ENCODE measurements around the gene JUNB.

JUNB gene

GRCh38 chr19:12785431-12786031 lies 5.8 kb upstream of the JUNB start:
- Histone ChIP-seq H3K27me3 (no peaks in the 10 kb centered on the region), H3K4me1 (ENCODE audit: control insufficient read depth in 1 of 2, insufficient read depth in 1 of 2, low read depth in 1 of 2, low read length in 1 of 2) (peaks cover 76 to 87% of the 10 kb centered on the region in 2 experiments), H3K4me3 (ENCODE audit: low read depth in 1 of 2, low read length in 1 of 2) (peak overlapping the region; percentile 49 to 99), H3K36me3 (no peaks in the 10 kb centered on the region), H3K27ac (peak overlapping the region; percentile 100), H3K9me3 (no peaks in the 10 kb centered on the region)
- peak; percentile 12 for TF ChIP-seq CTCF (IDR thresholded peaks at IDR 0.05)

- peak overlapping the region; percentile 100 for H3K27ac ChIP-seq
- H3K36me3 ChIP-seq = no peaks in the 10 kb centered on the region
- peaks cover 75 to 87% of the 10 kb centered on the region in 2 experiments for H3K4me1 ChIP-seq (ENCODE audit: control insufficient read depth in 1 of 2, insufficient read depth in 1 of 2, low read depth in 1 of 2, low read length in 1 of 2)
- H3K9me3 ChIP-seq = no peaks in the 10 kb centered on the region
- peak overlapping the region; percentile 49 to 99 for H3K4me3 ChIP-seq (ENCODE audit: low read depth in 1 of 2, low read length in 1 of 2)
- TF ChIP-seq CTCF (IDR thresholded peaks at IDR 0.05) = no peak
- H3K27me3 ChIP-seq = no peaks in the 10 kb centered on the region
Measured at GRCh38 chr19:12786141-12786870, 5.0 kb upstream of the JUNB start.

GRCh38 chr19:12786952-12787351 lies 4.3 kb upstream of the JUNB start:
- H3K36me3 ChIP-seq = no peaks in the 10 kb centered on the region
- no peaks in the 10 kb centered on the region for H3K27me3 ChIP-seq
- H3K4me1 ChIP-seq (ENCODE audit: control insufficient read depth in 1 of 2, insufficient read depth in 1 of 2, low read depth in 1 of 2, low read length in 1 of 2) = peaks cover 69 to 81% of the 10 kb centered on the region in 2 experiments
- peak overlapping the region; percentile 100 for H3K27ac ChIP-seq
- TF ChIP-seq CTCF (IDR thresholded peaks at IDR 0.05) = no peak
- H3K9me3 ChIP-seq = no peaks in the 10 kb centered on the region
- H3K4me3 ChIP-seq (ENCODE audit: low read depth in 1 of 2, low read length in 1 of 2) = peak overlapping the region; percentile 49 to 99

GRCh38 chr19:12787458-12787857 lies 3.8 kb upstream of the JUNB start:
- Histone ChIP-seq H3K9me3 (no peaks in the 10 kb centered on the region), H3K4me3 (ENCODE audit: low read depth in 1 of 2, low read length in 1 of 2) (peak overlapping the region; percentile 49 to 99), H3K4me1 (ENCODE audit: control insufficient read depth in 1 of 2, insufficient read depth in 1 of 2, low read depth in 1 of 2, low read length in 1 of 2) (peaks cover 64 to 76% of the 10 kb centered on the region in 2 experiments), H3K27ac (peak overlapping the region; percentile 100), H3K36me3 (peaks cover 2% of the 10 kb centered on the region), H3K27me3 (no peaks in the 10 kb centered on the region)
- no peak for TF ChIP-seq CTCF (IDR thresholded peaks at IDR 0.05)

- TF ChIP-seq CTCF (IDR thresholded peaks at IDR 0.05) = no peak
- Histone ChIP-seq H3K27ac (peak overlapping the region; percentile 100), H3K36me3 (peaks cover 8% of the 10 kb centered on the region), H3K9me3 (no peaks in the 10 kb centered on the region), H3K27me3 (no peaks in the 10 kb centered on the region), H3K4me3 (ENCODE audit: low read depth in 1 of 2, low read length in 1 of 2) (peak overlapping the region; percentile 87 to 99), H3K4me1 (ENCODE audit: control insufficient read depth in 1 of 2, insufficient read depth in 1 of 2, low read depth in 1 of 2, low read length in 1 of 2) (peaks cover 57 to 70% of the 10 kb centered on the region in 2 experiments)
Measured at GRCh38 chr19:12788042-12788681, 3.1 kb upstream of the JUNB start.

All from neutrophil (primary cell).